T-cell (primary cell): ENCODE results near the gene MRPL20. TPM values are rescaled to one million over a fixed set of nuclear protein-coding genes. Genes with fewer than 3 reads are reported as not detected.

Source experiments
- ATAC-seq, 4 experiments: fragments of 200-7000 bp in 3 of 4; fragments of 150-1000 bp in 1 of 4; cut with Tn5 transposase; replicated peaks in 1 of 4; 1 replicate in 3 of 4; 2 replicates in 1 of 4; pipeline ENCODE4 v1.10.0; 2021; ENCODE audit warnings: moderate library complexity in 3 of 4, mild to moderate bottlenecking in 2 of 4, moderate number of reproducible peaks in 1 of 4
- CTCF ChIA-PET, 2 donors: fragments of 300-600 bp; sonication (Branson Sonifier 250); formaldehyde crosslinking; loops; one replicate each; lab custom pipeline; 2022; ENCODE audit warnings: antibody characterized with exemption in 2 of 2; lab: Charles Lee
- POLR2A ChIA-PET, 2 donors: fragments of 300-600 bp; sonication (Branson Sonifier 250); formaldehyde crosslinking; loops; one replicate each; lab custom pipeline; 2022; ENCODE audit warnings: antibody characterized with exemption in 2 of 2; lab: Charles Lee
- DNase-seq, 35 experiments: peaks; one replicate each; pipeline versions ENCODE4 v3.0.0 to v3.0.0-alpha.2; 2013 to 2023
- H3K27ac ChIP-seq: one replicate; pipeline ENCODE4 v1.5.1; 2013; ENCODE audit warnings: low read length
- H3K27me3 ChIP-seq, 2 experiments: replicated peaks in 1 of 2; 1 replicate in 1 of 2; 2 replicates in 1 of 2; pipeline versions ENCODE4 v1.6.1 to v1.7.0; 2013; ENCODE audit warnings: low read length in 1 of 2, mixed read lengths in 1 of 2; ENCODE audit not compliant: control insufficient read depth in 2 of 2, insufficient read depth in 2 of 2; ENCODE audit errors: extremely low read depth in 1 of 2
- H3K36me3 ChIP-seq, 2 donors: 1 replicate in 1 of 2; 2 replicates in 1 of 2; pipeline versions ENCODE4 v1.6.1 to v1.7.0; 2013; ENCODE audit warnings: low read length in 1 of 2; ENCODE audit not compliant: control insufficient read depth in 2 of 2, insufficient read depth in 1 of 2; ENCODE audit errors: extremely low read depth in 1 of 2
- H3K4me1 ChIP-seq, 2 experiments: 1 replicate in 1 of 2; 2 replicates in 1 of 2; pipeline versions ENCODE4 v1.6.1 to v1.7.0; 2013; ENCODE audit warnings: low read length in 2 of 2, mixed read lengths in 1 of 2; ENCODE audit not compliant: insufficient read depth in 2 of 2, control insufficient read depth in 1 of 2; ENCODE audit errors: extremely low read depth in 1 of 2
- H3K4me3 ChIP-seq, 2 donors: 1 replicate in 1 of 2; 2 replicates in 1 of 2; pipeline versions ENCODE4 v1.5.1 to v1.7.0; 2013; ENCODE audit warnings: mild to moderate bottlenecking in 2 of 2, low read length in 1 of 2, moderate library complexity in 1 of 2; ENCODE audit not compliant: control insufficient read depth in 1 of 2; ENCODE audit errors: extremely low read depth in 1 of 2
- H3K9me3 ChIP-seq: 2 replicates; pipeline ENCODE4 v1.7.0; 2013
- H3K27ac Mint-ChIP-seq, 2 donors: one replicate each; pipeline ENCODE4 v1.8.0; 2020 to 2021; ENCODE audit warnings: mild to moderate bottlenecking in 2 of 2, mixed read lengths in 2 of 2
- H3K27me3 Mint-ChIP-seq, 2 donors: one replicate each; pipeline ENCODE4 v1.8.0; 2021 to 2022; ENCODE audit warnings: mixed read lengths in 2 of 2
- H3K36me3 Mint-ChIP-seq: one replicate; pipeline ENCODE4 v1.8.0; 2021; ENCODE audit warnings: mixed read lengths
- H3K4me1 Mint-ChIP-seq, 3 donors: one replicate each; pipeline ENCODE4 v1.8.0; 2020 to 2022; ENCODE audit warnings: mixed read lengths in 3 of 3, mild to moderate bottlenecking in 1 of 3
- H3K4me3 Mint-ChIP-seq, 3 donors: one replicate each; pipeline ENCODE4 v1.8.0; 2020 to 2022; ENCODE audit warnings: mild to moderate bottlenecking in 3 of 3, mixed read lengths in 3 of 3, moderate library complexity in 3 of 3
- H3K9me3 Mint-ChIP-seq, 3 donors: one replicate each; pipeline ENCODE4 v1.8.0; 2020 to 2022; ENCODE audit warnings: mixed read lengths in 3 of 3
- WGBS: methylation state at CpG from one replicate; pipeline ENCODE4 v1.1.5; 2013; ENCODE audit warnings: missing lambda C conversion rate; ENCODE audit not compliant: insufficient coverage; 5-methylcytosine and 5-hydroxymethylcytosine counted together
- total RNA-seq, 35 experiments: library from RNA in 6 of 35; stranded (reverse) in 6 of 35; fragments of 120-200 nt in 1 of 35; gene quantifications; one replicate each; pipeline versions ENCODE4 v1.2.1 to v1.2.4 and lab custom pipeline; 2013 to 2026

Gene MRPL20
- total RNA-seq, 5 donors from 2014 or later (not counting 1 experiment from before 2014, with no cell fraction given) = 106 to 123 (median 114) TPM

DNA sequence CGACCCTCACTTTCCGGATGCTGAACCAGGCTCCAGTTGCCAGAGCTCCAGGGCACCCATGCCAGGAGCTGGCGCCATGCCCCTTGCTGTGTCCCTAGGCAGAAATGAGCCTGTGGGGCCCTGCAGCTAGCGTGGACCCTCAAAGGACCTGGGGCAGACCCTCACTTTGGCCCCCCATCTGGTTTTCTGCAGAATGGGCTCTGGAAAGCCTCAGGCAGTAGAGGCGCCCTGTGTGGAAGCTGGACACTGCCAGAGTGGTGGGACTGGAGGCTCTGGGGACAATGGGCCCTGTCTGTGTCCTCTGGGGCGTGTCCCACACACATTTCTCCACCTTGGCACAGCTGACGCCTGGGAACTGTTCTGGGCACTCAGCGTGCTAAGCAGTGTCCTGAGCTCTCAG, 25.8 kb downstream of the MRPL20 start:
- H3K4me1 Mint-ChIP-seq = no peaks in the 10 kb centered on the region
- ChIA-PET POLR2A (no interaction called here), CTCF (no interaction called here)
- H3K4me3 Mint-ChIP-seq = no peak overlapping the region
- Histone ChIP-seq H3K4me3 (no peak overlapping the region), H3K4me1 (peaks cover 0 to 3% of the 10 kb centered on the region in 2 experiments), H3K36me3 (peaks cover 10 to 11% of the 10 kb centered on the region in 2 donors), H3K27me3 (peaks cover 0 to 3% of the 10 kb centered on the region in 2 experiments), H3K27ac (no peak overlapping the region), H3K9me3 (no peaks in the 10 kb centered on the region)
- no peak overlapping the region for H3K27ac Mint-ChIP-seq
- H3K27me3 Mint-ChIP-seq = no peaks in the 10 kb centered on the region
- DNase-seq (no peak), ATAC-seq (no peak)
- H3K9me3 Mint-ChIP-seq = no peaks in the 10 kb centered on the region
- 78% methylated on average over 7 of the region's 8 CpGs for WGBS
- H3K36me3 Mint-ChIP-seq = peaks cover 5% of the 10 kb centered on the region

DNA sequence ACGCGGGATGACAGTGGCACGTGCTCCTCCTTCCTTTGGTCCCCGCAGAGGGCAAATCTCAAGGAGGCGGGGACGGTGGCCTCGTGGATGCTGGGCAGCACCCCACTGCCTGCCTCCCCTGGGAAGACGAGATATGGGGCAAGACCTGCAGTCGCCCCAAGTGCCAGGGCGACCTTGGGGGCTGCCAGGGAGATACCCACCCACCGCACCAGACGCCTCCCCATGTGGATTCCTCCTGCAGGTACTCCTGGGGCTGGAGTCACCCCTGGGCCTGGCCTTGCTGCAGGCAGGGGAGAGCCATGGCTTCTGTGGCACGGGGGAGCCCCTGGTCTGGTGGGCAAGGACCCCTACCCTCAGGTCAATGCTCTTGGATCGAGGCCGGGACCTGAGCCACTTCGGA, 26.2 kb downstream of the MRPL20 start:
- Histone ChIP-seq H3K4me1 (peaks cover 0 to 7% of the 10 kb centered on the region in 2 experiments), H3K27ac (no peak overlapping the region), H3K36me3 (peaks cover 7 to 10% of the 10 kb centered on the region in 2 donors), H3K9me3 (no peaks in the 10 kb centered on the region), H3K27me3 (peaks cover 0 to 3% of the 10 kb centered on the region in 2 experiments), H3K4me3 (no peak overlapping the region)
- no peak overlapping the region for H3K4me3 Mint-ChIP-seq
- CTCF ChIA-PET = no interaction called here
- WGBS = 93% methylated on average over 12 of the region's 16 CpGs
- no peak for ATAC-seq
- H3K36me3 Mint-ChIP-seq = peaks cover under 1% of the 10 kb centered on the region
- no peak for DNase-seq
- POLR2A ChIA-PET = no interaction called here
- H3K27me3 Mint-ChIP-seq = no peaks in the 10 kb centered on the region
- H3K27ac Mint-ChIP-seq = no peak overlapping the region
- no peaks in the 10 kb centered on the region for H3K4me1 Mint-ChIP-seq
- H3K9me3 Mint-ChIP-seq = no peaks in the 10 kb centered on the region

DNA sequence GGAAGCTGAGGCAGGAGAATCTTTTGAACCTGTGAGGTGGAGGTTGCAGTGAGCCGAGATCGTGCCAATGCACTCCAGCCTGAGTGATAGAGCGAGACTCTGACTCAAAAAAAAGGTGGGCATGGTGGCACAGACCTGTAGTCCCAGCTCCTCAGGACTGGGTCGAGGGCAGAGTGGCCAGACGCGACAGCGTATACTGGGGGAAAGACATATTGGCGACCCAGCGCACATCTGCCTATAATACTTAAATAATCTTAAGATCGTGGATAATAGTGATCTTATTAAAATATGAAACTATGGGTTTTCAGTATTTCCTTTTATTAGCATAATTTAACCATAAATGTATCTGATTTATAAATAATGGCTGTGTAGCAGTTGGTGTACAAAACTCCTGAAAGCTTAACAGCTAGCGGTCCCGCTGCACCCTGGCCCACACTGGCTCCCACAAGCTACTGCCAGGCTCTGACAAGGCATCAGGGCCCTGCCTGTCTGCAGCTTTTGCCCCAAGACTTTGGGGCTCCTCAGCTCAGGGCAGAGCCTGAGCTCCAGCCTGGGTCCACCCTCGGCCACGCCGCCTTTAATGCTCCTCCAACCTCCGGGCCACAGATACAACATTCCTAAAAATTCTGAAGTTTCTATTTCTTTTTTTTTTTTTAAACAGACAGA, 29.4 kb downstream of the MRPL20 start:
- ChIA-PET POLR2A (interaction anchor here in 1 of 2 donors (0.6 kb wide), 3 partner anchors 18 to 65 kb away, joined by 3 to 5 read pairs (median 3); no protein-coding TSS in a partner anchor), CTCF (no interaction called here)
- ATAC-seq = no peak
- peaks cover 0 to 3% of the 10 kb centered on the region in 2 experiments for H3K27me3 ChIP-seq
- H3K4me3 Mint-ChIP-seq = no peak overlapping the region
- no peak overlapping the region for H3K27ac ChIP-seq
- no peaks in the 10 kb centered on the region for H3K27me3 Mint-ChIP-seq
- peaks cover 0 to 16% (median 12%) of the 10 kb centered on the region in 3 donors for H3K4me1 Mint-ChIP-seq
- H3K4me1 ChIP-seq = peaks cover 0 to 29% of the 10 kb centered on the region in 2 experiments
- H3K4me3 ChIP-seq = no peak overlapping the region
- no peaks in the 10 kb centered on the region for H3K36me3 Mint-ChIP-seq
- H3K9me3 ChIP-seq = no peaks in the 10 kb centered on the region
- WGBS = 96% methylated on average over 8 of the region's 16 CpGs
- no peak for DNase-seq
- no peak overlapping the region for H3K27ac Mint-ChIP-seq
- H3K36me3 ChIP-seq = peaks cover 8 to 10% of the 10 kb centered on the region in 2 donors
- H3K9me3 Mint-ChIP-seq = no peaks in the 10 kb centered on the region

DNA sequence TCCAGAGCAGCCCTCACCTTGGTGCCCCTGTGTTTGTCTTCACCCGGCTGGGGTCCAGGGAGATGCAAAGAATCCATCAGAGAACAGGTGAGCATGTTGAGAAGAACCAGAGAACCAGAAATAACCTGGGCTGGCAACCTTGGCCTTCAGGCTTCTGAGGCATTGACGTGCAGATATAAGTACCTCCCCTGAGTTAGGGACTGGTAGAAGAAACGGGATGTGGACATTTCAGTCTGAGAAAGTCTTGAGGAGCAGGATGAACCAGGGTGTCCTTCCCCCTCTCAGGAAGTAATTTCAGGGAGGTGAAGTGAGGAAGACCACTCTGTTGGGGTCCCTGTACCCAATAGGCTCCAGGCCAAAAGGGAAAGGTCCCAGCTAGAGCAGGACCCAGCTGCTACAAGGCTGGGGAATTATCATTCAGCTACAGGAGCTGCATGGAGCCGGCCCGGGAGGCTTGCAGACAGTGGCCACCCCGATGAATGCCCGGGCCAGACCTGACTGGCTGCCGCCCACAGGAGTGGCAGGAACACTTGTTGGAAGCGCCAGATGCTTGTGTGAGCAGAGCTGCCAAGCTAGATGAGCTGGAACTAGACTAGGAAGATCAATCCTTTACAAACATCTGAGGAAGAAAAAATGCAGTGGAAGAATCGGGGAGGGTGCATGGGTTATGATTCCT, 30.4 kb downstream of the MRPL20 start:
- peaks cover 8 to 10% of the 10 kb centered on the region in 2 donors for H3K36me3 ChIP-seq
- ATAC-seq (no peak), DNase-seq (no peak)
- H3K27ac ChIP-seq = no peak overlapping the region
- H3K4me3 Mint-ChIP-seq = peak overlapping the region; percentile 50 to 88 (median 50)
- ChIA-PET POLR2A (interaction anchor here in 1 of 2 donors (0.6 kb wide), 1 partner anchor 28 kb away, joined by 3 read pairs; no protein-coding TSS in a partner anchor), CTCF (no interaction called here)
- H3K36me3 Mint-ChIP-seq = no peaks in the 10 kb centered on the region
- H3K9me3 Mint-ChIP-seq = no peaks in the 10 kb centered on the region
- peaks cover 0 to 3% of the 10 kb centered on the region in 2 experiments for H3K27me3 ChIP-seq
- H3K27ac Mint-ChIP-seq = peak overlapping the region in 1 of 2 donors; percentile 49
- H3K4me3 ChIP-seq = no peak overlapping the region
- no peaks in the 10 kb centered on the region for H3K9me3 ChIP-seq
- H3K4me1 Mint-ChIP-seq = peaks cover 0 to 24% (median 16%) of the 10 kb centered on the region in 3 donors
- peaks cover 6 to 38% of the 10 kb centered on the region in 2 experiments for H3K4me1 ChIP-seq
- 98% methylated on average over 6 of the region's 10 CpGs for WGBS
- no peaks in the 10 kb centered on the region for H3K27me3 Mint-ChIP-seq

DNA sequence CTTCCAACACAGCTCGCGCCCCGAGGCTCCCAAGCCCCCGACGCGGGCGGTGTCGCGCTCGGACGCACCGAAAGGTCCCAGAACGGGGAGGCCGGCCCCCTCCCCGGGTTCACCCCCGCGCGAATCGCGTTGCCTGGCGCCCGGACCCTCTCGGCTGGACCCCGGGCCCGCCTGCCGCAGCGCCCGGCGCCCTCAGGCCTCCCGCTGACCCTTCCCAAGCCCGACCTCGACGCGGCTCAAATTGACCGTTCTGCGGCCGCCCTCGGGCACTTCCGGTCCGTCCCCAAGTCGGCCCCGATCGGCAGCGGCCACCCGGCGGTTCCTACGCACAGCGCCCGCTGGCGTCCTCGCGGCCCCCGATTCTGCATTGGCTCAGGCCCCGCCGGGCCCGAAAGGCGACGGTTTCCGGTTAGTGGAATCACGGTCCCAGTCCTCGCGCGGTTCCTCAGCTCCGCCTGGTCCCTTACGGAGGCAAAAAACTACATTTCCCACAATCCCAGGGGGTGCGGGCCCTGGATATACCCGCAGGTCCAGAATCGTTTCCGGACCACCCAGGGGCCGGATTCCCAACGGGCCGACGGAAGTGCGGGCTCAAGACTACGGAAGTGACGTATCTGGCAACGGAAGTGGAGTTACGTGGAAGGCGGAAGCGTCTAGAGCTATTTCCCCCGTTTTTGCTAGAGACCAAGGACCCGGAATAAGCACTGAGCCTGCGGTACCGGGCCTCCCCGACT, 32.0 kb downstream of the MRPL20 start, which contains the start of gene AURKAIP1:
Gene AURKAIP1 (minus strand): TSS at position 279 of the 734 bp plus-strand sequence. CDS start 451 bp downstream, outside the sequence.
- Mint-ChIP-seq H3K27ac (peak within 1 kb of the TSS; percentile 91 to 93), H3K36me3 (no peaks in the 10 kb centered on the region), H3K4me3 (peak within 1 kb of the TSS; percentile 83 to 91 (median 88)), H3K27me3 (no peaks in the 10 kb centered on the region), H3K4me1 (peaks cover 0 to 39% (median 23%) of the 10 kb centered on the region in 3 donors), H3K9me3 (no peaks in the 10 kb centered on the region)
- Histone ChIP-seq H3K27me3 (no peaks in the 10 kb centered on the region), H3K9me3 (no peaks in the 10 kb centered on the region), H3K27ac (peak within 1 kb of the TSS; percentile 91), H3K4me3 (peak within 1 kb of the TSS; percentile 71 to 76), H3K36me3 (peaks cover 0 to 4% of the 10 kb centered on the region in 2 donors), H3K4me1 (peaks cover 15 to 51% of the 10 kb centered on the region in 2 experiments)
- under 1% methylated on average over 73 of the region's 85 CpGs for WGBS
- ChIA-PET CTCF (interaction anchor here in 1 of 2 donors (0.7 to 1.2 kb wide), 6 partner anchors 24 to 1019 kb away, joined by 3 to 8 read pairs (median 4); partner anchors contain the start of gene CCNL2), POLR2A (interaction anchor here (0.5 to 1.2 kb wide), 7 partner anchors 11 to 510 kb away, joined by 3 to 9 read pairs (median 4); partner anchors contain the start of gene CCNL2 (in 1 of the 2))
- DNase-seq (peak; percentile 86 to 99 (median 94)), ATAC-seq (peak; percentile 72 to 86 (median 84))
